Measurements from ENCODE around the gene SYTL3. TPM values are rescaled to one million over a fixed set of nuclear protein-coding genes. Genes with fewer than 3 reads are reported as not detected.

SYTL3 gene
- total and polyA plus RNA-seq, 2 of the 8 experiments (the other 6 are each of a cell fraction or from before 2014, with no cell fraction given): 0.27 to 0.99 TPM

GRCh38 chr6:158773581-158774449, 124.0 kb downstream of the SYTL3 start (continued):
- no peak for TF ChIP-seq JUN (IDR thresholded peaks at IDR 0.05; ENCODE audit: low read depth, low read length)
- TF ChIP-seq YY1 (IDR thresholded peaks at IDR 0.05; ENCODE audit: low read depth, low read length): no peak
- no peak for TF ChIP-seq CEBPB (IDR thresholded peaks at IDR 0.05; ENCODE audit: low read depth, low read length)
- no peak for TF ChIP-seq JUND (IDR thresholded peaks at IDR 0.05; ENCODE audit: low read length)
- no peak for TF ChIP-seq CHD7 (IDR thresholded peaks at IDR 0.05; ENCODE audit: insufficient replicate concordance, low read length)
- no peak for TF ChIP-seq GTF2F1 (IDR thresholded peaks at IDR 0.05; ENCODE audit: borderline replicate concordance, low read depth, low read length)
- TF ChIP-seq CBX8 (IDR thresholded peaks at IDR 0.05; ENCODE audit: borderline replicate concordance, low read depth, low read length): no peak
- no peak for TF ChIP-seq MAFK (IDR thresholded peaks at IDR 0.05; ENCODE audit: low read depth, low read length)
- TF ChIP-seq ZNF274 (IDR thresholded peaks at IDR 0.05; ENCODE audit: borderline replicate concordance, extremely low read depth, low read length): no peak
- TF ChIP-seq RAD21 (IDR thresholded peaks at IDR 0.05 in 1 of 2, conservative IDR thresholded peaks at IDR 0.05 in 1 of 2; ENCODE audit: low read depth in 2 of 2, low read length in 2 of 2): no peak
